WTC11 (cell line): ENCODE data around the gene ACSS3.

ENCODE experiments used
- ELF4 ChIP-seq: sonication (generic); formaldehyde crosslinking; IDR thresholded peaks from 2 replicates; pipeline ENCODE4 v1.8.1; 2022; ENCODE audit warnings: low read depth, mild to moderate bottlenecking, moderate library complexity, missing genetic modification reagents
- TF ChIP-seq, protein P1 (sequence below): fragments of 200-600 bp; IDR thresholded peaks from 2 replicates; pipeline ENCODE4 v1.8.0; 2022; ENCODE audit warnings: antibody characterized with exemption

DNA sequence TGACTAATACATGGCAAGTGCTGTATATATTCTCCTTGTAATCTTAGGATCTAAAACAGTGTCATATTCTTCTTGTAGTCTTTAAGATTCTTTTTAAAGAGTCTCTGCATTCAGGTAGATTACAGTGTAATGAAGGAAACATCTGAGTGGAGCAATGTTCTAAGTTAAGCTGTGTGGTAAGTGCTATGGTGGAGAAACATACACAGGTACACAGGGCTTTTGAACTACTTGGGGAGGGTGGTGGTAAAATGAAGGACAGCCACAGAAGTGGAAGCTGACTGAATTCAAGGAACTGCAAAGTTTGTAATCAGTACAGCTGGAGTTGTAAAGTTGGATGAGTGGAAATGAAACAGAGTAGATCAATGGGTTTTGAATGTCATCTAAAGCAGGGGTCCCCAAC is 27.8 kb downstream of the ACSS3 start:
- TF ChIP-seq, protein P1, sequence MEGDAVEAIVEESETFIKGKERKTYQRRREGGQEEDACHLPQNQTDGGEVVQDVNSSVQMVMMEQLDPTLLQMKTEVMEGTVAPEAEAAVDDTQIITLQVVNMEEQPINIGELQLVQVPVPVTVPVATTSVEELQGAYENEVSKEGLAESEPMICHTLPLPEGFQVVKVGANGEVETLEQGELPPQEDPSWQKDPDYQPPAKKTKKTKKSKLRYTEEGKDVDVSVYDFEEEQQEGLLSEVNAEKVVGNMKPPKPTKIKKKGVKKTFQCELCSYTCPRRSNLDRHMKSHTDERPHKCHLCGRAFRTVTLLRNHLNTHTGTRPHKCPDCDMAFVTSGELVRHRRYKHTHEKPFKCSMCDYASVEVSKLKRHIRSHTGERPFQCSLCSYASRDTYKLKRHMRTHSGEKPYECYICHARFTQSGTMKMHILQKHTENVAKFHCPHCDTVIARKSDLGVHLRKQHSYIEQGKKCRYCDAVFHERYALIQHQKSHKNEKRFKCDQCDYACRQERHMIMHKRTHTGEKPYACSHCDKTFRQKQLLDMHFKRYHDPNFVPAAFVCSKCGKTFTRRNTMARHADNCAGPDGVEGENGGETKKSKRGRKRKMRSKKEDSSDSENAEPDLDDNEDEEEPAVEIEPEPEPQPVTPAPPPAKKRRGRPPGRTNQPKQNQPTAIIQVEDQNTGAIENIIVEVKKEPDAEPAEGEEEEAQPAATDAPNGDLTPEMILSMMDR = no peak
- no peak for TF ChIP-seq ELF4 (CRISPR knock-in tag)
